Glutamatergic neuron (in vitro differentiated cells): ENCODE results near the gene GLB1L2. TPM values are rescaled to one million over a fixed set of nuclear protein-coding genes. Genes with fewer than 3 reads are reported as not detected.

Source experiments
- DNase-seq: peaks from one replicate; pipeline ENCODE4 v3.0.0; 2022
- H3K27ac Mint-ChIP-seq: one replicate; pipeline ENCODE4 v1.8.0; 2020; ENCODE audit warnings: mild to moderate bottlenecking, mixed read lengths, inconsistent platforms; ENCODE audit not compliant: unreplicated experiment
- H3K27me3 Mint-ChIP-seq: one replicate; pipeline ENCODE4 v1.8.0; 2020; ENCODE audit warnings: mild to moderate bottlenecking, moderate library complexity, mixed read lengths, inconsistent platforms; ENCODE audit not compliant: unreplicated experiment
- H3K36me3 Mint-ChIP-seq: one replicate; pipeline ENCODE4 v1.8.0; 2020; ENCODE audit warnings: mild to moderate bottlenecking, mixed read lengths, inconsistent platforms; ENCODE audit not compliant: unreplicated experiment
- H3K4me1 Mint-ChIP-seq: one replicate; pipeline ENCODE4 v1.8.0; 2020; ENCODE audit warnings: mild to moderate bottlenecking, low read depth, mixed read lengths, inconsistent platforms; ENCODE audit not compliant: unreplicated experiment
- H3K4me3 Mint-ChIP-seq: one replicate; pipeline ENCODE4 v1.8.0; 2020; ENCODE audit warnings: mild to moderate bottlenecking, mixed read lengths, inconsistent platforms; ENCODE audit not compliant: unreplicated experiment
- H3K9me3 Mint-ChIP-seq: one replicate; pipeline ENCODE4 v1.8.0; 2020; ENCODE audit warnings: mild to moderate bottlenecking, moderate library complexity, mixed read lengths, inconsistent platforms; ENCODE audit not compliant: unreplicated experiment
- total RNA-seq: library from RNA; stranded (reverse); fragmentation: NEBNext Ultra II Directional; extraction: Animal tissue kit (Norgen Biotek cat#: 25700); gene quantifications from one replicate; pipeline ENCODE4 v1.2.1, GENCODE V29; 2021; ENCODE audit not compliant: unreplicated experiment
- TF ChIP-seq, protein P1 (sequence below): fragments of 200-600 bp; sonication (generic); IDR thresholded peaks from one replicate; pipeline ENCODE4 v1.5.0; 2021; ENCODE audit not compliant: partially characterized antibody, unreplicated experiment

The GLB1L2 gene
- total RNA-seq, 1 donor from 2014 or later = 1.0 TPM

DNA sequence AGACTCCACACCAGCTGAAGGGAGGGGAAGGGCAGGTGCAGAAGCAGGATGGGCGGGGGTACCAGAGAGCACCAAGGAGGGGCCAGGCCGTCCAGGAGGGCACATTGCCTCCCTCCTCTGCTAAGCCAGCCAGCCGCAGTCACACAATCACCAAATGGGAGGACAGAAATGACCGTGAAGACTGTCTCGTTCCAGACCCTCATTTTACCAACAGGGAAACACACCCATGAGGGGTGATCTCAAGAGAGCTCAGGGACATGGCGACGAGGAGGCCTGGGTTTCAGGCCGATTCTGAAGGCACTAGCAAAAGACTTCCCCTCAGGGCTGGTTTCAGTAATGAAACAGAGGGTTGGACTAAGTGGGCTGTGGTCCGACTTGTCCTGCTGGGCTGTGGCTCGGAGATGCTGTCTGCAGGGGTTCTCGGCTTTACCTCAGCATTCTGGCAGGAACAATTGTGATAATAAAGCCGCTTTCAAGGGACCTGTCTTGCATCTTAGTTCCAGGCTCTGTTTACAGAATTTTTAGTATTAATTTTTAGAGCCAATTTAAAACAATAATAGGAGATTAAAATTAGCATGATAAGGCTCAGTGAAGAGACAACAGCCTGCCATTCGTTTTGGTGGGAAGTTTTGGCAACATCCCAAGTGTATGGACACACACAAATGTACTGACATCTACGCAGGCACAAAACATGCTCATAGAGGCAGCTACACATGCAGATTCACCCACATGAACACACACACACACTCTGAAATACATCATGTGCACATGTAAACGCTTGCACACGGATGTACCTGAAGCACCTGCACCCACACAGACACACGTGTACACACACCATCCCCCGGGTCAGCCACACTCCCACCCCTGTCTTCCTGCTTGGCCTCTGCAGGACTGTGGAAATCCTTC, 82.3 kb downstream of the GLB1L2 start:
- TF ChIP-seq, protein P1, sequence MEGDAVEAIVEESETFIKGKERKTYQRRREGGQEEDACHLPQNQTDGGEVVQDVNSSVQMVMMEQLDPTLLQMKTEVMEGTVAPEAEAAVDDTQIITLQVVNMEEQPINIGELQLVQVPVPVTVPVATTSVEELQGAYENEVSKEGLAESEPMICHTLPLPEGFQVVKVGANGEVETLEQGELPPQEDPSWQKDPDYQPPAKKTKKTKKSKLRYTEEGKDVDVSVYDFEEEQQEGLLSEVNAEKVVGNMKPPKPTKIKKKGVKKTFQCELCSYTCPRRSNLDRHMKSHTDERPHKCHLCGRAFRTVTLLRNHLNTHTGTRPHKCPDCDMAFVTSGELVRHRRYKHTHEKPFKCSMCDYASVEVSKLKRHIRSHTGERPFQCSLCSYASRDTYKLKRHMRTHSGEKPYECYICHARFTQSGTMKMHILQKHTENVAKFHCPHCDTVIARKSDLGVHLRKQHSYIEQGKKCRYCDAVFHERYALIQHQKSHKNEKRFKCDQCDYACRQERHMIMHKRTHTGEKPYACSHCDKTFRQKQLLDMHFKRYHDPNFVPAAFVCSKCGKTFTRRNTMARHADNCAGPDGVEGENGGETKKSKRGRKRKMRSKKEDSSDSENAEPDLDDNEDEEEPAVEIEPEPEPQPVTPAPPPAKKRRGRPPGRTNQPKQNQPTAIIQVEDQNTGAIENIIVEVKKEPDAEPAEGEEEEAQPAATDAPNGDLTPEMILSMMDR = no peak
- Mint-ChIP-seq H3K27me3 (peaks cover 11% of the 10 kb centered on the region), H3K27ac (peak overlapping the region; percentile 80), H3K4me1 (peaks cover 67% of the 10 kb centered on the region), H3K36me3 (peaks cover 2% of the 10 kb centered on the region), H3K4me3 (peak overlapping the region; percentile 81), H3K9me3 (peaks cover 19% of the 10 kb centered on the region)
- DNase-seq = no peak

DNA sequence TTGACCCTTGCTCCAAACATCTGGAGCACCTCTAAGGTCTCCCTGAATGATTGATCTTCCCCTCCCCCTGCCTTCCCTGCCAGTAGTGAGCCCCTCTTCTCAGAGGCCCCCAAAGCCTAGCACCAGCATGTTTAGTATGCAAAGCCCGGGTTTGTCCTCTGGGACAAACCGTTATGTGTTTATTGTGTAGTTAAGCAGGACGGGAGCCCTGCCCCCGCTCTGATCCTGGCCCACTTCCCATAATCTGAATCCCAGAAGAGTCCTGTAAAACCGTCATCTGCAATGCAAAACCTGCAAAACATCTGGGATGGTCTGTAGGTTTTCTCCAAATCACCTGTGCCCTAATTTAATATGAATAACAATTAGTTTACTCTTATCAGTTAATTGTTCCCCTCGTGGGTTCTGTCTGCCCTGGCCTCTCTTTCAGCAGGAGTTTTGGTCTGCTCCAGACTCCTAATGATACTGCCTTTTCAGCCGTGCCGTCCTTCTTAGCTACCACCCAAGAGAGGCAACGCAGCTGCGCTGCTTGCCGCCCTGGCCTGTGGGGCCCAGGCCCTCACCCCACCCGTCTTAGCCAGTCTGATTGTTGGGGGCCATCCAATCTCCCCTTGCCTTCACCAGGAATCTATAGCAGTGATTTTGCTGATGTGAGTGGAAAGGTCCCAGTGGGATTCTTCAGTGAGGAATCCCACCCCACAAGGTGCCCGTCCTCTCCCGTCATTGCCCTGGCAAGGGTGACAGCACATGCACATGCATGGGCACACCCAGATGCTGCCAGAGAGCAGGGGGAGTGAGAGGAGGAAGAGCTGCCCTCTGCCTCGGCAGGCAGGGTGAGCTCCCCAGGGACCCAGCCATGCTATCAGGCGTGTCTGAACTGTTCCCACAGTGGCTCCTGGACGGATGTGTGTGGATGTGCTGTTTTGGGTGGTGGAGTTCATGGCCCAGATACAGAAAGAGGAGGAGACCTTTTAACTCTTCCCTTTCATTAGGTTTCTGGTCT, 83.3 kb downstream of the GLB1L2 start:
- DNase-seq = no peak
- Mint-ChIP-seq H3K27me3 (peaks cover 13% of the 10 kb centered on the region), H3K4me3 (peak overlapping the region; percentile 81), H3K36me3 (peaks cover 5% of the 10 kb centered on the region), H3K4me1 (peaks cover 62% of the 10 kb centered on the region), H3K9me3 (peaks cover 22% of the 10 kb centered on the region), H3K27ac (peak overlapping the region; percentile 78)
- TF ChIP-seq, protein P1 = no peak

DNA sequence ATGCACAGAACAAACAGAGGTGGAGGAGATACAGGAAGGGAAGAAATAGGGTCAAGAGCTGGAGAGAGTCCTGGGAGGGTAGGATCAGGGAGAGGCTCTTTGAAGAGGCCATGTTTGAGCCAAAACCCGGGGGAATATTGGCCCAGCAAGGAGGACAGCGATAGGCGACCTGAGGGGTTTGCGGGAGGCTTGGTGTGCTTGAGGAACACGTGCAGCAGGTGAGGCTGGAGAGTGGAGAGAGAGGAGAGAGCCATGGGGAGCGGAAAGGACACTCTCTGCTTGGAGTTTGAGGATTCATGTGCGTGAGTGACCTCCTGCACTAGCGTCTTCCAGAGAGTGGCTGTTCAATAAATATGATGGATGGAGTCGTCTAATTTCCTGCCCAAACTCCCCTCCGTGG, 84.9 kb downstream of the GLB1L2 start:
- TF ChIP-seq, protein P1 = no peak
- H3K4me3 Mint-ChIP-seq = no peak overlapping the region
- peaks cover 9% of the 10 kb centered on the region for H3K27me3 Mint-ChIP-seq
- peaks cover 19% of the 10 kb centered on the region for H3K9me3 Mint-ChIP-seq
- H3K36me3 Mint-ChIP-seq = peaks cover 5% of the 10 kb centered on the region
- H3K4me1 Mint-ChIP-seq = peaks cover 58% of the 10 kb centered on the region
- DNase-seq = no peak
- H3K27ac Mint-ChIP-seq = no peak overlapping the region

DNA sequence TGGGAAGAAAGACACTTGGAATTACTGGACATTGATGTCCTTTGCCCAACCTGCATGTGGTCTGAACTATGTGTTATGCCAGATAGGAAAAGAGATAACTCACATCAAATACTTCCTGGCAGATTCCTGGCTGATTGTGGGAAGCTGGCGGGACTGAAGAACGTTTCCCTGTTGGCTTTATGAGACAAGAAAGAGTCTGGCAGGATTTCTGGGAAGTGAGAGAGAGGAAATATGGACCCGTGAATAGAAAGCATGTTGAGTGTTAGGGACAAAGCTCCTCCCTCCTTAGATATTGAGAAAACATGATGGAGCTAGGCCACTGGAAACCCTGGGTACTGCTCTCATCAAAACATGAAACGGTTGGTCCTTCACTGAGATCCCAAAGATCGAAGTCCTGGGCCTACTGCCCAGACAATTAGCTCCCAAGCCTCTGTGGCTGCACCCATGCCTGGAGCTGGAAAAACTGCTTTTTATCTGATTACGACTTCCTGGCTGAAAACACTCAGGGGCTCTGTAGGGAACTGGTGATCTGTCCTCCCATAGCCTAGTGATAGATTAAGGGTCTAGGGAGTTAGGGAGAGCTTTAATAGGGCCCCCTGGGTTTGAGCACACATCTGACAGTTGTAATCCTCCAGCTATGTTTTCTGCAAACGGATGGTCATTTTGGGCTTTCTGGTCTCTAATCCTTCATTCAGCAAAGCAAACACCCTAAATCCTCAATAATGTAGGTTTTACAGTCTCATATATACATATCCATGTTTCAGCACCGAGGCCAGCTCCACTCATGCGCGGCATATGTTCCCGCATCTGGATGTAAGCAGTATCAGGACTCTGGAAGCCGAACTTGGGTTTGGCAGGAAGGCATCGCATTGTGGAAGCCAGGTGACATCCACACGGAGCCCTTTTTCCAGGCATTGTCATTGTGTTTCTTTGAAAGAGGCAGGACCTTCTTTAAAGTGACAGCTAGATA, 86.4 kb downstream of the GLB1L2 start:
- peak overlapping the region; percentile 67 for H3K27ac Mint-ChIP-seq
- H3K27me3 Mint-ChIP-seq = peaks cover 9% of the 10 kb centered on the region
- TF ChIP-seq, protein P1 = no peak
- H3K4me3 Mint-ChIP-seq = peak overlapping the region; percentile 51
- peaks cover 61% of the 10 kb centered on the region for H3K4me1 Mint-ChIP-seq
- peaks cover 5% of the 10 kb centered on the region for H3K36me3 Mint-ChIP-seq
- H3K9me3 Mint-ChIP-seq = peaks cover 16% of the 10 kb centered on the region
- no peak for DNase-seq
